ENCODE data around the gene NOTO. TPM values are rescaled to one million over a fixed set of nuclear protein-coding genes. Genes with fewer than 3 reads are reported as not detected.
A peak's percentile ranks its signal among the peaks of the same experiment; 100 is the strongest.
"Not testable (repeated sequence)": the region's sequence is repeated elsewhere in the genome, so short reads cannot be mapped to it uniquely, and the experiment has no call there.

Gene NOTO, protein sequence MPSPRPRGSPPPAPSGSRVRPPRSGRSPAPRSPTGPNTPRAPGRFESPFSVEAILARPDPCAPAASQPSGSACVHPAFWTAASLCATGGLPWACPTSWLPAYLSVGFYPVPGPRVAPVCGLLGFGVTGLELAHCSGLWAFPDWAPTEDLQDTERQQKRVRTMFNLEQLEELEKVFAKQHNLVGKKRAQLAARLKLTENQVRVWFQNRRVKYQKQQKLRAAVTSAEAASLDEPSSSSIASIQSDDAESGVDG
- not detected in 3 replicates for total RNA-seq

DNA sequence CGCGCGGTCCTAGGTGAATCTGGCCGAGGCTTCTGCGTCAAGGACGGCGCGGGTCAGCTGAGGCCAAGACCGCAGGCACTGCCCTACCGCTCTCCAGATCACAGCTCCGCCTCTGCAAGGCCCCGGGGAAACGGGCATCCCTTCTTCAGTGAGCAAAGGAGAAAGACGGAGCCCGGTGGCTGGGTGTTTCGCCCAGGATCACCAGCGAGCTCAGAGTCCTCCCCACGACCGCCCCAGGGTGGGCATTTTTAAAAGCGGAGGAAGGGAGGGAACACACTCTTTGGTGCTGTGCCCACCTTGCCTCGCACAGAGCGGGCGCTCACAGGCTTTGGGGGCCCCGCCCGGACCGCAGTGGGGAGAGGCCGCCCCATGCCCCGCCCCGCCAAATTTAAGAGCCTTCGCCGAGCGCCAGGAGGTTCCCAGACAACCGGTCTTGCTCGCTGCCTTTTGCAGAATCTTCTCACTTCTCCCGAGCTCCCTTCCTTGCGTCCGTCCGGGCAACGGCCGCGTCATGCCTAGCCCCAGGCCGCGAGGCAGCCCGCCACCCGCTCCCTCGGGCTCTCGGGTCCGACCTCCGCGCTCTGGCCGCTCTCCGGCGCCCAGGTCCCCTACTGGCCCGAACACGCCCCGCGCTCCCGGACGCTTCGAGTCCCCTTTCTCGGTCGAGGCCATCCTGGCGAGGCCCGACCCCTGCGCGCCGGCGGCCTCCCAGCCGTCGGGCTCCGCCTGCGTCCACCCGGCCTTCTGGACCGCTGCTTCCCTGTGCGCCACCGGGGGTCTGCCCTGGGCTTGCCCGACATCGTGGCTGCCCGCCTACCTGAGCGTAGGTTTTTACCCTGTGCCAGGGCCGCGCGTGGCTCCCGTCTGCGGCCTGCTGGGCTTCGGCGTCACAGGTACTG, at the start of gene NOTO:
TSS of gene NOTO (plus strand) at position 419 of the 899 bp plus-strand sequence. CDS start at position 512, 93 bp downstream.
- H3K36me3 Mint-ChIP-seq: no peaks in the 10 kb centered on the region
- peaks cover 6% of the 10 kb centered on the region for H3K9me3 Mint-ChIP-seq
- peak within 1 kb of the TSS; percentile 50 for H3K4me3 Mint-ChIP-seq
- peaks cover 2% of the 10 kb centered on the region for H3K4me1 Mint-ChIP-seq
- TF ChIP-seq, protein P1, sequence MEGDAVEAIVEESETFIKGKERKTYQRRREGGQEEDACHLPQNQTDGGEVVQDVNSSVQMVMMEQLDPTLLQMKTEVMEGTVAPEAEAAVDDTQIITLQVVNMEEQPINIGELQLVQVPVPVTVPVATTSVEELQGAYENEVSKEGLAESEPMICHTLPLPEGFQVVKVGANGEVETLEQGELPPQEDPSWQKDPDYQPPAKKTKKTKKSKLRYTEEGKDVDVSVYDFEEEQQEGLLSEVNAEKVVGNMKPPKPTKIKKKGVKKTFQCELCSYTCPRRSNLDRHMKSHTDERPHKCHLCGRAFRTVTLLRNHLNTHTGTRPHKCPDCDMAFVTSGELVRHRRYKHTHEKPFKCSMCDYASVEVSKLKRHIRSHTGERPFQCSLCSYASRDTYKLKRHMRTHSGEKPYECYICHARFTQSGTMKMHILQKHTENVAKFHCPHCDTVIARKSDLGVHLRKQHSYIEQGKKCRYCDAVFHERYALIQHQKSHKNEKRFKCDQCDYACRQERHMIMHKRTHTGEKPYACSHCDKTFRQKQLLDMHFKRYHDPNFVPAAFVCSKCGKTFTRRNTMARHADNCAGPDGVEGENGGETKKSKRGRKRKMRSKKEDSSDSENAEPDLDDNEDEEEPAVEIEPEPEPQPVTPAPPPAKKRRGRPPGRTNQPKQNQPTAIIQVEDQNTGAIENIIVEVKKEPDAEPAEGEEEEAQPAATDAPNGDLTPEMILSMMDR (IDR thresholded peaks at IDR 0.05; ENCODE audit: unreplicated experiment): no peak
- no peak within 1 kb of the TSS for H3K27ac Mint-ChIP-seq
- H3K27me3 Mint-ChIP-seq (ENCODE audit: low read depth): peaks cover 95% of the 10 kb centered on the region
- DNase-seq (ENCODE audit: low spot score in 2 of 2, unreplicated experiment in 2 of 2): no peak

GRCh38 chr2:73156539-73157124, 45.7 kb upstream of the NOTO start:
- peaks cover 8% of the 10 kb centered on the region for H3K9me3 Mint-ChIP-seq
- TF ChIP-seq, protein P1 (IDR thresholded peaks at IDR 0.05; ENCODE audit: unreplicated experiment): peak; percentile 38
- peak; percentile 53 to 74 for DNase-seq (ENCODE audit: low spot score in 2 of 2, unreplicated experiment in 2 of 2)
- peak overlapping the region; percentile 38 for H3K4me3 Mint-ChIP-seq
- H3K4me1 Mint-ChIP-seq: peaks cover 4% of the 10 kb centered on the region
- H3K27ac Mint-ChIP-seq: no peak overlapping the region
- peaks cover 48% of the 10 kb centered on the region for H3K27me3 Mint-ChIP-seq (ENCODE audit: low read depth)
- H3K36me3 Mint-ChIP-seq: no peaks in the 10 kb centered on the region

GRCh38 chr2:73162856-73163391, 39.5 kb upstream of the NOTO start:
- DNase-seq (ENCODE audit: low spot score in 2 of 2, unreplicated experiment in 2 of 2): no peak
- TF ChIP-seq, protein P1 (IDR thresholded peaks at IDR 0.05; ENCODE audit: unreplicated experiment): no peak
- Mint-ChIP-seq H3K36me3 (no peaks in the 10 kb centered on the region), H3K27ac (no peak overlapping the region), H3K4me3 (no peak overlapping the region), H3K9me3 (no peaks in the 10 kb centered on the region), H3K4me1 (peaks cover 2% of the 10 kb centered on the region), H3K27me3 (ENCODE audit: low read depth) (peaks cover 20% of the 10 kb centered on the region)

DNA sequence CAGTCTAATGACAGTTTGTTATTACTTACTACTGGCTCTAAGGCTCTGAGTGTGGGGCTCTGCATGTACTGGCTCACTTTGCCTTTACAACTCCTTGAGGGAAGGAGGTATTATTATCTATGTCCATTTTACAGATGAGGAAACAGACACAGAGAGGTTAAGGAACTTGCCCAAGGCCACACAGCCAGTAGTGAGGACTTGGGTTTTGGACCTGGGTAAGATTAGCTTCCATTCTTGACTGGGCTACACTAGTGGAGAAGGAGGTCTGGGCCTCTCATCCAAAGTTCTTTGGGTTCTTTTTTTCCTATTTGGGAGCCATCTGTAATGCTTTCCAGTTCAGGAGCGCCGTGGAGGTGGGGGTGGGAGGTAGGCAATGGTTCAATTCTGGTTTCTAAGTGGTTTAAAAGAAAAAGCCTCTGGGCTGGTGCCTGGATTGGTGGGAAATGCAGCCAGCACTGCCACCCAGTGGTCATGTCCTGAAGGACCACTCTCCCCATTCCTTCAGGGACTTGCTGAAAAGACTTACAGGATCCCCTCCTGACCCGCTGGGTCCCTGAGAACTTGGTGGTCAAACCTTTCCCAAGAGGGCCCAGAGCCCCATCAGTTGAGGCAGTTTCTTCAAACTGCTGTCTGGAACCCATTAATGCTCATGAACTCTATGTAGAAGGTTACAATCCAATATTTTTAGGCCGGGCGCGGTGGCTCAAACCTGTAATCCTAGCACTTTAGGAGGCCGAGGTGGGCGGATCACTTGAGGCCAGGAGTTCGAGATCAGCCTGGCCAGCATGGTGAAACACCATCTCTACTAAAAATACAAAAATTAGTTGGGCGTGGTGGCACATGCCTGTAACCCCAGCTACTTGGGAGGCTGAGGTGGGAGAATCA, 38.6 kb upstream of the NOTO start:
- H3K27me3 Mint-ChIP-seq (ENCODE audit: low read depth): peaks cover 20% of the 10 kb centered on the region
- H3K36me3 Mint-ChIP-seq: no peaks in the 10 kb centered on the region
- DNase-seq (ENCODE audit: low spot score in 2 of 2, unreplicated experiment in 2 of 2): peak; percentile 41 to 77
- peaks cover 2% of the 10 kb centered on the region for H3K4me1 Mint-ChIP-seq
- no peak overlapping the region for H3K27ac Mint-ChIP-seq
- TF ChIP-seq, protein P1 (IDR thresholded peaks at IDR 0.05; ENCODE audit: unreplicated experiment): peak; percentile 90
- H3K4me3 Mint-ChIP-seq: no peak overlapping the region
- H3K9me3 Mint-ChIP-seq: no peaks in the 10 kb centered on the region

GRCh38 chr2:73165978-73166377, 36.4 kb upstream of the NOTO start:
- DNase-seq (ENCODE audit: low spot score in 2 of 2, unreplicated experiment in 2 of 2); H3K36me3 Mint-ChIP-seq; H3K4me1 Mint-ChIP-seq; H3K27ac Mint-ChIP-seq; H3K4me3 Mint-ChIP-seq; H3K9me3 Mint-ChIP-seq: not testable (repeated sequence)
- peaks cover 16% of the 10 kb centered on the region for H3K27me3 Mint-ChIP-seq (ENCODE audit: low read depth)

DNA sequence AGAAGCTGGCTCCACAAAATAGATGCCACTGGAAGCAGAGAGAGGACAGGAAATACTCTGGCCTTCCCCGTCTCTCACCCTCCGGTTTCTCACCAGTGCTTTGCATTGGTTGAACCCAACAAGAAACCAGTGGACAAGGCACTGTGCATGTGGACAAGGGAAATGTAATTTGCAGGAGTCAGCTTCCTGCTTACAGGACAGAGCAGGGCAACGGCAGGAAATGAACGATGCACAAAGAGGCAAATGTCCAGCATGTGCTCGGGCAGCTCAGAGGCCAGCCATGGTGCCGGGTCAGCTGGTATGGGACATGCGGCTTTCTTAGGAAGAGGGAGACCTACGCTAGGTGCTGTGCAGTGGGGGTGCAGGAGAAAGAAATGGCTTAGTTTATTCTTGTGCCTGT, 35.6 kb upstream of the NOTO start:
- H3K9me3 Mint-ChIP-seq; DNase-seq (ENCODE audit: low spot score in 2 of 2, unreplicated experiment in 2 of 2); H3K4me1 Mint-ChIP-seq; H3K4me3 Mint-ChIP-seq; H3K27ac Mint-ChIP-seq; H3K36me3 Mint-ChIP-seq: not testable (repeated sequence)
- H3K27me3 Mint-ChIP-seq (ENCODE audit: low read depth): peaks cover 18% of the 10 kb centered on the region

GRCh38 chr2:73168348-73168747, 34.0 kb upstream of the NOTO start:
- DNase-seq (ENCODE audit: low spot score in 2 of 2, unreplicated experiment in 2 of 2); H3K9me3 Mint-ChIP-seq; H3K36me3 Mint-ChIP-seq; H3K27ac Mint-ChIP-seq; H3K4me1 Mint-ChIP-seq; H3K4me3 Mint-ChIP-seq: not testable (repeated sequence)
- H3K27me3 Mint-ChIP-seq (ENCODE audit: low read depth): peaks cover 33% of the 10 kb centered on the region

GRCh38 chr2:73170341-73170740, 32.0 kb upstream of the NOTO start:
- H3K27me3 Mint-ChIP-seq (ENCODE audit: low read depth): peaks cover 51% of the 10 kb centered on the region
- not testable (repeated sequence) for H3K36me3 Mint-ChIP-seq; H3K4me1 Mint-ChIP-seq; H3K27ac Mint-ChIP-seq; H3K4me3 Mint-ChIP-seq; DNase-seq (ENCODE audit: low spot score in 2 of 2, unreplicated experiment in 2 of 2); H3K9me3 Mint-ChIP-seq

All from mesothelial cell of epicardium (in vitro differentiated cells).